Colonic mucosa (tissue), 4 donors: ENCODE data around the gene GALNT14. TPM values are rescaled to one million over a fixed set of nuclear protein-coding genes. Genes with fewer than 3 reads are reported as not detected.

Experiments used
- DNase-seq: peaks from one replicate; pipeline ENCODE4 v3.0.0-alpha.2; 2020
- H3K27ac ChIP-seq: fragments of 200-600 bp; one replicate; pipeline ENCODE4 v1.8.0; 2021
- H3K27me3 ChIP-seq: fragments of 200-600 bp; one replicate; pipeline ENCODE4 v1.8.0; 2021
- H3K36me3 ChIP-seq: fragments of 200-600 bp; one replicate; pipeline ENCODE4 v1.8.0; 2021
- H3K4me1 ChIP-seq: fragments of 200-600 bp; one replicate; pipeline ENCODE4 v1.8.0; 2021; ENCODE audit warnings: mild to moderate bottlenecking
- H3K4me3 ChIP-seq: fragments of 200-600 bp; one replicate; pipeline ENCODE4 v1.8.0; 2021
- H3K9ac ChIP-seq, 2 donors: one replicate each; pipeline ENCODE4 v1.7.0; 2013; ENCODE audit warnings: control low read depth in 2 of 2, low read depth in 2 of 2, low read length in 2 of 2
- H3K9me3 ChIP-seq: fragments of 200-600 bp; one replicate; pipeline ENCODE4 v1.8.0; 2021
- CTCF ChIP-seq: fragments of 200-600 bp; IDR thresholded peaks from one replicate; pipeline ENCODE4 v1.8.0; 2022; ENCODE audit warnings: antibody characterized with exemption, mild to moderate bottlenecking
- intact Hi-C: fragments of 100-400 bp; cut with DNase I; formaldehyde crosslinking; loops from one replicate; pipeline ENCODE4 v1.14.1; 2022
- total RNA-seq, 2 donors: library from RNA; stranded (reverse); fragmentation: NEBNext Ultra II Directional in 1 of 2; extraction: Animal tissue kit (Norgen Biotek cat#: 25700) in 1 of 2; gene quantifications; one replicate each; pipeline ENCODE4 v1.2.1, GENCODE V29; 2021
- donor health status: healthy.
- donor health status: DM: no; HTN: no; CAD: no.
- donor health status: DM: no; HTN: no; CAD: no.

GALNT14 gene
- total RNA-seq, 2 donors from 2014 or later: 0.15 to 0.45 TPM

- Histone ChIP-seq H3K9ac (no peak overlapping the region), H3K27me3 (peaks cover 31% of the 10 kb centered on the region), H3K27ac (no peak overlapping the region), H3K9me3 (no peaks in the 10 kb centered on the region), H3K36me3 (no peaks in the 10 kb centered on the region), H3K4me1 (no peaks in the 10 kb centered on the region), H3K4me3 (no peak overlapping the region)
- DNase-seq: no peak
- intact Hi-C loops: no loop called here
- TF ChIP-seq CTCF: no peak
Observed at GRCh38 chr2:31136000-31136399, 2.2 kb downstream of the GALNT14 start.

DNA sequence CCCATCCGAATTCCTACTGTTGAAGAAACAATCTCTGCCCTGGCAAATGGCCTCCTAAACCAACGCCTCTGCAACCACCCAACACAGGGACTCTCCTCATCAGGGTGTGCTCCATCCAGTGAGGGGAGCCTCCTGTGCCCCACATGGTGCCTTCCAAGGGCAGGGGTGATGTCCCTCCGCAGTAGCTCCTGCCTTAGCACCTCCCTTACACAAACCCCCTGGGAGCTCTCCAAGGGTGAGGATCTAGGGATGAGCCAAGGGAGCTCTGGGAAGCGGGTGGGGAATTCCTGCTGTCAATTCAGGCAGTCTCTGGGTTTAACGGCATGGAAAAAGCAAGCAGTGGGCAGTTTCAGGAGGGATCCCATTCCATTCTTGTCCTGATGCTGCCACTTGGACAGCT lies 3.8 kb downstream of the GALNT14 start:
- H3K27me3 ChIP-seq: peaks cover 31% of the 10 kb centered on the region
- H3K9me3 ChIP-seq: no peaks in the 10 kb centered on the region
- no peaks in the 10 kb centered on the region for H3K36me3 ChIP-seq
- DNase-seq: no peak
- no peak for TF ChIP-seq CTCF
- intact Hi-C loops: no loop called here
- H3K9ac ChIP-seq: no peak overlapping the region
- H3K4me3 ChIP-seq: no peak overlapping the region
- H3K27ac ChIP-seq: no peak overlapping the region
- H3K4me1 ChIP-seq: no peaks in the 10 kb centered on the region

DNA sequence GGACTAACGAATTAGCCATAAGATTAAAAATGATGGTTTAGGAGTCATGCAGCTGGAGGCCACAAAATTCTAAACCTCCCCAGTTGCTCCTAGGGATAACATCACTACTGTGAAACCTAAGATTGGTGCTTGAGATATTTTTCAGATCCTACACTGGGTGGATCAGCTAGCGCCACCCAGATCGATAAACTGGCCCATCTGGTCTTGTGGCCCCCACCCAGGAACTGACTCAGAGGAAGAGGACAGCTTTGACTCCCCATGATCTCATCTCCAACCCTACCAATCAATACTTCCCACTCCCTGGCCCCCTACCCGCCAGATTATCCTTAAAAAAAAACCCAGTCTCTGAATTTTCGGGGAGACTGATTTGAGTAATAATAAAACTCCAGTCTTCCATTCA lies 5.5 kb downstream of the GALNT14 start:
- Histone ChIP-seq H3K36me3 (no peaks in the 10 kb centered on the region), H3K4me1 (no peaks in the 10 kb centered on the region), H3K9me3 (no peaks in the 10 kb centered on the region), H3K27ac (no peak overlapping the region), H3K9ac (no peak overlapping the region), H3K4me3 (no peak overlapping the region), H3K27me3 (peaks cover 19% of the 10 kb centered on the region)
- intact Hi-C loops: no loop called here
- no peak for TF ChIP-seq CTCF
- DNase-seq: no peak

- Histone ChIP-seq H3K4me1 (no peaks in the 10 kb centered on the region), H3K36me3 (no peaks in the 10 kb centered on the region), H3K9me3 (no peaks in the 10 kb centered on the region), H3K4me3 (no peak overlapping the region), H3K27me3 (peaks cover 10% of the 10 kb centered on the region), H3K27ac (no peak overlapping the region), H3K9ac (no peak overlapping the region)
- no peak for DNase-seq
- intact Hi-C loops: no loop called here
- TF ChIP-seq CTCF: no peak
Observed at GRCh38 chr2:31131871-31132270, 6.4 kb downstream of the GALNT14 start.

DNA sequence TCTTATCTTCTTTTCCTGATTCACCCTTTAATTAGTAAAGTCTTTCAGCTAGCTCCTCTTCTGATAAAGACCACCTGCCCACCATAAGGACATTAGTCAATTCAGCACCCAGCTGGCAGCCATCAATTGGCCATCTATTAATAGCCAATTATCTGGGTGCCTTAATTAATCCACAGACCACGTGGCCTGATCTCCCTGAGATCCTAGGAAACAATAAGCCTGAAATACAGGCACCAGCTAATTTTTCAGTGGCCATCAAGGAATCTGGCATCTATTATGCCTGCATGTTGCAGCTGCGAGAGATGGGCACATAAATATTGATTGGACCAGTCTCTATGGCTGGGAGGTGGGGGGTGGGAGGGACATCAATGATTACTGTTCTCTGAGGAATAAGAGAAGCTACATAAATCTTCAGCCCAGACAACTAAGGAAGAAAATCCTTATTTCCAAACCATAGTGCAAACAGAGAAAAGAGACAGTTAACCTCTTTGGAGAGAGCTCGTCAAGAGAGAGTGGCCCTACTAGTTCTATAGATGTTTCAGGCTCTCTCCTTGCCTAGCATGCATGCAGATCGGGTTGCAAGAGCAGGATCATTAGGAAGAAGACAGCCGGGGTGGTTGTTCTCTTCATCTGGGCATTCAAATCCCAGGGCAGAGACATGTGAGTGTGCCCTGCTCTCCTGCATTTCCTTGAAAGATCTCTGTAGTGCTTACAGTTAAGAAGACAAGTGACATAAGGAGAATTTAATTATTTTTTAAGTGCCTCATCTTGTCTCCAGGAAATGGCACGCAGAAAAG lies 8.7 kb downstream of the GALNT14 start:
- H3K4me3 ChIP-seq: no peak overlapping the region
- no peak overlapping the region for H3K9ac ChIP-seq
- no peaks in the 10 kb centered on the region for H3K36me3 ChIP-seq
- H3K9me3 ChIP-seq: no peaks in the 10 kb centered on the region
- intact Hi-C loops: no loop called here
- no peaks in the 10 kb centered on the region for H3K27me3 ChIP-seq
- no peak overlapping the region for H3K27ac ChIP-seq
- TF ChIP-seq CTCF: no peak
- H3K4me1 ChIP-seq: no peaks in the 10 kb centered on the region
- DNase-seq: no peak
